B cell (primary cell): ENCODE data around the gene SH2D4B.

ENCODE experiments used
- CTCF ChIP-seq: fragments of 200-600 bp; IDR thresholded peaks from one replicate; pipeline ENCODE4 v1.8.0; 2022; ENCODE audit warnings: antibody characterized with exemption, mild to moderate bottlenecking
- EZH2 ChIP-seq: IDR thresholded peaks from 2 replicates; pipeline ENCODE4 v1.6.1; 2012; ENCODE audit warnings: borderline replicate concordance, low read depth, mild to moderate bottlenecking, moderate library complexity, low read length; ENCODE audit not compliant: insufficient read depth, poor library complexity, severe bottlenecking

GRCh38 chr10:80659289-80659688 lies 121.6 kb downstream of the SH2D4B start:
- TF ChIP-seq CTCF: no peak
- no peak for TF ChIP-seq EZH2
